GM23248 (cell line): Measurements from ENCODE around the gene MRPL19. TPM values are rescaled to one million over a fixed set of nuclear protein-coding genes. Genes with fewer than 3 reads are reported as not detected.

ENCODE experiments used
- DNase-seq: peaks from one replicate; pipeline ENCODE4 v3.0.0-alpha.2; 2015
- H2AFZ ChIP-seq: fragments of 200-600 bp; sonication (generic); 2 replicates; pipeline ENCODE4 v1.6.1; 2016; ENCODE audit warnings: antibody characterized with exemption
- H3F3A ChIP-seq: fragments of 200-600 bp; sonication (generic); 2 replicates; pipeline ENCODE4 v1.6.1; 2016; ENCODE audit warnings: mild to moderate bottlenecking, antibody characterized with exemption, mixed run types; ENCODE audit not compliant: insufficient read depth
- H3K27ac ChIP-seq: fragments of 200-600 bp; sonication (generic); 2 replicates; pipeline ENCODE4 v1.5.1; 2016; ENCODE audit warnings: mild to moderate bottlenecking
- H3K27me3 ChIP-seq: fragments of 200-600 bp; sonication (generic); replicated peaks from 2 replicates; pipeline ENCODE4 v1.6.1; 2016; ENCODE audit warnings: mild to moderate bottlenecking; ENCODE audit not compliant: insufficient read depth
- H3K36me3 ChIP-seq: fragments of 200-600 bp; sonication (generic); 2 replicates; pipeline ENCODE4 v1.6.1; 2016; ENCODE audit warnings: low read depth, mild to moderate bottlenecking
- H3K4me1 ChIP-seq: fragments of 200-600 bp; sonication (generic); 2 replicates; pipeline ENCODE4 v1.6.1; 2016; ENCODE audit warnings: mild to moderate bottlenecking; ENCODE audit not compliant: insufficient read depth
- H3K4me2 ChIP-seq: fragments of 200-600 bp; sonication (generic); one replicate; pipeline ENCODE4 v1.6.1; 2016; ENCODE audit warnings: mild to moderate bottlenecking; ENCODE audit not compliant: unreplicated experiment
- H3K4me3 ChIP-seq: fragments of 200-600 bp; sonication (generic); 2 replicates; pipeline ENCODE4 v1.5.1; 2016; ENCODE audit warnings: mild to moderate bottlenecking
- H3K79me2 ChIP-seq: fragments of 200-600 bp; sonication (generic); 2 replicates; pipeline ENCODE4 v1.6.1; 2016; ENCODE audit warnings: mild to moderate bottlenecking; ENCODE audit not compliant: insufficient read depth
- H3K9ac ChIP-seq: fragments of 200-600 bp; sonication (generic); 2 replicates; pipeline ENCODE4 v1.6.1; 2016; ENCODE audit warnings: mild to moderate bottlenecking
- H3K9me2 ChIP-seq: fragments of 200-600 bp; sonication (generic); 2 replicates; pipeline ENCODE4 v1.6.1; 2016; ENCODE audit warnings: mixed run types, mild to moderate bottlenecking, moderate library complexity; ENCODE audit not compliant: insufficient read depth
- H3K9me3 ChIP-seq: fragments of 200-600 bp; sonication (generic); one replicate; pipeline ENCODE4 v1.6.1; 2017; ENCODE audit warnings: low read depth
- H4K20me1 ChIP-seq: fragments of 200-600 bp; sonication (generic); 2 replicates; pipeline ENCODE4 v1.6.0; 2016; ENCODE audit not compliant: insufficient read depth
- EZH2 ChIP-seq: fragments of 200-600 bp; sonication (generic); IDR thresholded peaks from 2 replicates; pipeline ENCODE4 v1.6.1; 2018; ENCODE audit warnings: antibody characterized with exemption, mild to moderate bottlenecking; ENCODE audit not compliant: insufficient read depth, poor library complexity, severe bottlenecking
- EZH2phosphoT487 ChIP-seq: fragments of 200-600 bp; sonication (generic); IDR thresholded peaks from 2 replicates; pipeline ENCODE4 v1.6.1; 2018; ENCODE audit warnings: antibody characterized with exemption, moderate library complexity, mild to moderate bottlenecking, low read depth; ENCODE audit not compliant: insufficient read depth
- WGBS, 2 experiments: methylation state at CpG; one replicate each; pipeline ENCODE4 v1.1.6; 2015 to 2017; ENCODE audit warnings: low lambda C conversion rate in 2 of 2, low coverage in 1 of 2; ENCODE audit errors: missing lambda C conversion rate in 2 of 2; 5-methylcytosine and 5-hydroxymethylcytosine counted together
- in situ Hi-C: fragments of 300-500 bp; cut with MboI; formaldehyde crosslinking; loops from 2 replicates; pipeline ENCODE4 v1.15.0; 2020
- polyA plus RNA-seq: library from polyadenylated mRNA; unstranded; fragments of >200 nt; fragmentation: Nextera tagmentation; extraction: Ambion mirVana; gene quantifications from 2 replicates; pipeline ENCODE4 v1.2.1, GENCODE V29; 2016
- total RNA-seq: library from RNA; depleted of rRNA; stranded (reverse); fragments of >200 nt; shearing (Covaris generic); gene quantifications from 2 replicates; pipeline ENCODE4 v1.2.3, GENCODE V29; 2014

The MRPL19 gene
- total and polyA plus RNA-seq, 2 experiments from 2014 or later, result 48.7 to 55.2 TPM

DNA sequence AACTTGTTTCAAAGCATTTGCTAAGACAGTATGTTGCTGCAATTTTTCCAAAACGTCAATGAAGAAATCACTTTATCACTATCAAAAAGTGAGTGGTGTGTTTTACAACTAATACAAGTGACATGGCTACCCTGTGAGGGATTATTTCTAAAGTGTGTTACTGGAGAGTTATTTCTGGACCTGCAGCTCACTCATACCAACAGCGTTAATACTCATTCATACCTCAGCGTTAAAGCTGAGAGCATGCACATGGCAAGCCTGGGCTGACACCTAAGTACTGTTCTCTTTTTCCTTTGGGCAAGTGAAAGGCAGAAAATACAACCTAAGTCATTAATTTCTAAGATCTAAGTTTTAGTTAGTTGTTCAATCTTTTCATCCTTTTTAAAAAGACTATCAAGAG, 13.0 kb upstream of the MRPL19 start:
- H4K20me1 ChIP-seq, result no peaks in the 10 kb centered on the region
- no peaks in the 10 kb centered on the region for H3K79me2 ChIP-seq
- peaks cover 13% of the 10 kb centered on the region for H3K4me1 ChIP-seq
- 55 to 56% methylated on average over 3 of the region's 3 CpGs for WGBS, 2 experiments
- no peaks in the 10 kb centered on the region for H3K9me2 ChIP-seq
- TF ChIP-seq EZH2phosphoT487 (no peak), EZH2 (no peak)
- no peak overlapping the region for H3K4me2 ChIP-seq
- in situ Hi-C loops, result no loop called here
- no peak overlapping the region for H3K27ac ChIP-seq
- H3K36me3 ChIP-seq, result no peaks in the 10 kb centered on the region
- H3K9me3 ChIP-seq, result no peaks in the 10 kb centered on the region
- H3K9ac ChIP-seq, result no peak overlapping the region
- 0 out of 2 replicates have a peak, but pooled peaks cover 8% of the 10 kb centered on the region for H3K27me3 ChIP-seq
- no peak overlapping the region for H3K4me3 ChIP-seq
- DNase-seq, result no peak
- H3F3A ChIP-seq, result peaks cover 8% of the 10 kb centered on the region; the same call in 1 of the 2 replicates
- H2AFZ ChIP-seq, result no peak overlapping the region

DNA sequence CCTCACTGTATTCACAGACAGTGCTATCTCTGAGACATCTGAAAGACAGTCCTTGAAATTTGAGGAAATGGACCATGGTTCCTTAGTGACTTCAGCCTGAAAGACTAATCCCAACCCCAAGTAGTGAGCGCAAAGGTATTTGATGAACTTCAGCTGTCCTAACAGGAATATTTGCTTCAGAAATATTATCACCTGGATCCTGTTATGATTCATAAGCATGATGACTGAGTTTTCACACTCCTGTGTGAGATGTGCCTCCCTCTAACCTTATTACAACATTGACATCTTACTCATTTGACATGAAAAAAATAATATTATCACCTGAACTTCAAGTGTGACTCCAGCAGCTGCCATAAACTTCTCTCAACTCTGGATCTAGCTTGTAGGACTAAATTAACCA, 11.6 kb upstream of the MRPL19 start:
- TF ChIP-seq EZH2 (no peak), EZH2phosphoT487 (no peak)

DNA sequence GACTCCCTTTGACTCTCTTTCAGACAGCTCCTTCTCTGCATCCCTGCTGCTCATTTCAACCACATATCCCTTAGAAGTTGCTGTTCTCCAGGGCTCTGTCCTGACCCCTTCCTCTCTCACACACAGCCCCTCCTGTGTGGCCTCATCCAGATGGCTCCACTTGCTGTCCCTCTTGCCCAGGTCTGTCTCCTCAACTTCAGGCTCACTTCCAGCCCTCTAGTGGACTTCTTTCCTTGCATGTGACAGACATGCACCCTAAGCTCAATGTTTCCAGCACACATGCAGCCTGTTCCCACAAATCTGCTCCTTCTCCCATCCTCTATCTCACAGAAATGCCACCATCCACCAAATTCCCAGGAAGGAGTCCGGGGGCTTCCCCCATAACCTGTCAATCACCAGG, 9.0 kb upstream of the MRPL19 start:
- Histone ChIP-seq H2AFZ (no peak overlapping the region), H3K9ac (no peak overlapping the region), H4K20me1 (no peaks in the 10 kb centered on the region), H3K4me1 (peaks cover 13% of the 10 kb centered on the region), H3K27ac (no peak overlapping the region), H3K4me2 (no peak overlapping the region), H3K36me3 (no peaks in the 10 kb centered on the region), H3K79me2 (no peaks in the 10 kb centered on the region), H3K27me3 (0 out of 2 replicates have a peak, but pooled peaks cover 8% of the 10 kb centered on the region), H3K4me3 (no peak overlapping the region), H3F3A (peaks cover 13% of the 10 kb centered on the region), H3K9me3 (no peaks in the 10 kb centered on the region), H3K9me2 (no peaks in the 10 kb centered on the region)
- in situ Hi-C loops, result no loop called here
- DNase-seq, result no peak
- TF ChIP-seq EZH2 (no peak), EZH2phosphoT487 (no peak)
- 80 to 86% methylated on average over 1 of the region's 1 CpG for WGBS, 2 experiments

More for the DNA sequence above, 11.6 kb upstream of the MRPL19 start:
- Histone ChIP-seq H3K4me1 (peaks cover 13% of the 10 kb centered on the region), H3K36me3 (no peaks in the 10 kb centered on the region), H3K4me3 (no peak overlapping the region), H3K27ac (no peak overlapping the region), H4K20me1 (no peaks in the 10 kb centered on the region), H3K9me3 (no peaks in the 10 kb centered on the region), H3K4me2 (no peak overlapping the region), H3K79me2 (no peaks in the 10 kb centered on the region), H3K9ac (no peak overlapping the region), H2AFZ (no peak overlapping the region), H3K9me2 (no peaks in the 10 kb centered on the region), H3K27me3 (0 out of 2 replicates have a peak, but pooled peaks cover 8% of the 10 kb centered on the region), H3F3A (peaks cover 9% of the 10 kb centered on the region; the same call in 1 of the 2 replicates)
- in situ Hi-C loops, result no loop called here
- no peak for DNase-seq
- WGBS, 2 experiments, result 64 to 72% methylated on average over 1 of the region's 1 CpG

DNA sequence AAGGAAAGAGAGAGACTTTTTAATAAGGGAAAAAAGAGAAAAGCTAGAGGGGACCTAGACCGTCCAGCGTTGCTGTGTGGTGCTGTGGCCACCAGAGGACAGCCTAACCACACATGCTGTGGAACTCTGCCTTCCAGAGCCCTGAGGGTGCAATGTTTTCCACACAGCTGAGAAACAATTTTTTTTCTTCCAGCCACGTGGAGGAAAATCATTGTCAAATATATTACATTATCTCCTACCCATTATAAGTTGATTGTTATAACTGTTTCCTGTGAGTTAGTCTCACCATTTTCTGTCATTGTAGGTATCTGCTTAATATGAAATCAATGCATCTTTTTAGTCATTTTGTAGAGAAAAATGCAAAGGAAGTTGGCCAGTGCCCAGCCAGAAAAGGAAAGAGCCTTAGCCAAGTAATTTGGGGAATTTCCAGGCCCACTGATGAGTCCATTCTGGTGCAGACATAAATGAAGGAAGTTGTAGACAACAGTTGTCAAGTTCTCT, 5.9 kb upstream of the MRPL19 start:
- in situ Hi-C loops, result no loop called here
- Histone ChIP-seq H3K9ac (peak overlapping the region; percentile 58), H3K27ac (peak overlapping the region; percentile 67), H3K9me2 (no peaks in the 10 kb centered on the region), H3K27me3 (0 out of 2 replicates have a peak, but pooled peaks cover 8% of the 10 kb centered on the region), H3K4me2 (peak overlapping the region; percentile 72), H2AFZ (peak overlapping the region; percentile 73), H3F3A (peaks cover 11% of the 10 kb centered on the region), H3K79me2 (no peaks in the 10 kb centered on the region), H3K4me3 (peak overlapping the region; percentile 42; the same call in 1 of the 2 replicates), H3K4me1 (peaks cover 10% of the 10 kb centered on the region), H4K20me1 (no peaks in the 10 kb centered on the region), H3K36me3 (no peaks in the 10 kb centered on the region), H3K9me3 (no peaks in the 10 kb centered on the region)
- peak; percentile 93 for DNase-seq
- WGBS, 2 experiments, result 0 to 2% methylated on average over 3 of the region's 3 CpGs
- TF ChIP-seq EZH2 (no peak), EZH2phosphoT487 (no peak)

DNA sequence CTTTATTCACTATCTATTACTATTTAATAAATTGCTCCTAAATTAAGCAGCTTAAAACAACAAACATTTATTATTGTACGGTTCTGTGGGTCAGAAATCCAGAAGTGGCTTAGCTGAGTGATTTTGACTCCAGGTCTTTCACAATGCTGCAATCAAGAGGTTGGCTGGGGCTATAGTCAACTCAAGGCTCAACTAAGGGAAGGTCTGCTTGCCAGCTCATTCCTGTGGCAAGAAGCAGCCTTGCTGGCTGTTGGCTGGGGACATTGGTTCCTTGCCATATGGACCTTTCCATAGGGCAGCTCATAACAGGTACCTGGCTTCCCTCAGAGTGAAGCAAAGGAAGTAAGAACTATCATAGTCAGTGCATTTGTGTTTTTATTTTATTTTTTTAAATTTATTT, 5.0 kb upstream of the MRPL19 start:
- H3F3A ChIP-seq, result peaks cover 11% of the 10 kb centered on the region
- no peaks in the 10 kb centered on the region for H4K20me1 ChIP-seq
- no peaks in the 10 kb centered on the region for H3K79me2 ChIP-seq
- in situ Hi-C loops, result no loop called here
- 0 out of 2 replicates have a peak, but pooled peaks cover 8% of the 10 kb centered on the region for H3K27me3 ChIP-seq
- H3K4me1 ChIP-seq, result peaks cover 10% of the 10 kb centered on the region
- peak; percentile 34 for DNase-seq
- no peak overlapping the region for H3K4me3 ChIP-seq
- no peaks in the 10 kb centered on the region for H3K9me3 ChIP-seq
- 0 out of 2 replicates have a peak overlapping the region, but pooled peaks have one; percentile 67 for H3K27ac ChIP-seq
- no peak overlapping the region for H2AFZ ChIP-seq
- H3K9ac ChIP-seq, result no peak overlapping the region
- 4 to 28% methylated on average over 1 of the region's 1 CpG for WGBS, 2 experiments
- H3K36me3 ChIP-seq, result no peaks in the 10 kb centered on the region
- no peak overlapping the region for H3K4me2 ChIP-seq
- TF ChIP-seq EZH2phosphoT487, result no peak
- no peak for TF ChIP-seq EZH2
- no peaks in the 10 kb centered on the region for H3K9me2 ChIP-seq
